SKM-1 (cell line): ENCODE results near the gene POLDIP3.
"Not testable (repeated sequence)": the region's sequence is repeated elsewhere in the genome, so short reads cannot be mapped to it uniquely, and the experiment has no call there.

Experiments used
- DNase-seq: peaks from one replicate; lab custom pipeline; 2025; ENCODE audit not compliant: unreplicated experiment; lab: John Stamatoyannopoulos, UW

The POLDIP3 gene

DNA sequence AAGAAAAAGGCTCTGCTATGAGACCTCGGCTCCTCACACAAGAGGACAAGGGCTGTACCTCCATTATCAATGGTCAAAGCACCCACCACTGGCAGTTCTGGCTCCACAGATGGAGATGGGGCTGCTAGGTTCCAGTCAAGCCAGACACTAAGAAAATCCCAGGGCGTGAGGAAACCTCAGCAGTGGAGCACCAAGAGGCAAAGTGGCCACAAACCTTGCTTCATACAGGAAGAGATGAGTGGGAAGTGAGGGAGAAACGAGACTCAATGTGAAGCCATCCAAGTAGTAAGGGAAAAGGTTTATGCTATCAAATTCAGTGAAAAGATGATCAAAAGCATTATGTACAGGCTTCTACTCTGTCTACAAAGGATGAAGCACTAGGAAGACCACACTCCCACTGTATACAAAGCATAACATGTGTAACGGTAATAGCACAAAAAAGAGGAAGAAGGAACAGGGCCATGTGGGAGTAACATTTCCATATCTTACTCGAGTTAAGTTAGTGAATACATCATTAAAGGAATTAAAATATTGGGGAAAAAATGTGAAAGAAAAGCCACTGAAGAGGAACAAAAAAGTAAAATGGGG lies 27.0 kb downstream of the POLDIP3 start:
- DNase-seq = peak; percentile 77

DNA sequence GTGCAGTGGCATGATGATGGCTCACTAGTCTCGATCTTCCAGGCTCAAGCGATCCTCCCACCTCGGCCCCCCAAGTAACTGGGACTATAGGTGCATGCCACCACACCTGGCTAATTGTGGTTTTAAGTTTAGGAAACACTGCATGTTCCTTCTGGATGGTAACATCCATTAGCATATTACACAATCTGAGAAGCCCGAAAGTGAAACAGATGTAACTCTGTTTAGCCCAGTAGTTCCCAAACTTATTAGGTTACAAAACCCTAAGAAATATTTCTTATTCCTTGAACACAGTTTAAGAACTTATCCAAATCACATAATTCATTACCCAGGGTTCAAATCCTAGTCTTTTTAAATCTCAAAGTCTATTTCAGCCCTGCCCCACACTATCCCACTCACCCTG lies 28.3 kb downstream of the POLDIP3 start:
- DNase-seq = no peak

DNA sequence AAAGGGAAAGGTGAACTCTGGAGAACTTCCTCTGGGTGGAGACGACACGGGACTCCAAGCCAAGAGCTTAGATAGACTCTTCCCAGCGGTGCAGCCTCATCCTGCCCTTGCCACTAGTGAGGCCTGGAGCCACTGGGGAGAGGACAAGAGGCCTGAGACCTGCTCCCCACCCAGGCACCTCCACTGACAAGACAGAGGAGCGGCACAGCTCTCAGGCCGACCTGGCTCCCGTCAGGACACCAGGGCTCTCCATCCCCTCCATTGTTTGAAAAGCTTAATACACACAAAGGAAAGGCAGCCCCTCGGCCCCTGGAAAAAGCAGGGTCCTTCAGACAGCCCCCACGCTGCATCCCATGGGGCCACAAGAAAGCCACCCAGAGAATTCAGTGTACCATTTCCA lies 29.6 kb downstream of the POLDIP3 start:
- DNase-seq = no peak

DNA sequence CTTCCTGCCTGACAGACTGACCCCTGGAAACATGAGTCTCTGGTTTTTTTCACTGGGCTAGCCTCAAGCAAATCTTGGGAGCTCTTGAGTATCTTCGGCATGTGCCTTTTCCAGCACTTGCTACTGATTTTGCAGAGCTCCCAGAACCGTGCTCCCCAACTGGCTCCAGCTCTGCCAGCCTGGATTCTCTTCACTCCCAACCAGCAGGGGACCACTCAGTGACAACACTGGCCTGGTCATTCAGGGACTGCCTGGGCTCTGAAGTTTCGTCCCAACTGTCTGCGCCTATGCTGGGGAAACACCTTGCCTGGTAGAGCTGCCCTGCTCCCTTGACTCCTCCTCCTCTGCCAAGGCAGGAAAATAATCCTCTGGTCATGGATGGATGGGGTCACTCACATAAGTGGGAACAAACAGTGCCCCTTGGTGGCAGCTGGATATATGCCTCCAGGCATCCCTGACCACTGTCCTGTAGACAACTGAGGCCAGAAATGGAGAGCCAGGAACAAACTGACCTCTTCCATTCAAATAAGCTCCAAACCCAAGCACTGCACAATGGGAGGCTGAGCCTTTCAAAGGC lies 30.2 kb downstream of the POLDIP3 start:
- DNase-seq = no peak

DNA sequence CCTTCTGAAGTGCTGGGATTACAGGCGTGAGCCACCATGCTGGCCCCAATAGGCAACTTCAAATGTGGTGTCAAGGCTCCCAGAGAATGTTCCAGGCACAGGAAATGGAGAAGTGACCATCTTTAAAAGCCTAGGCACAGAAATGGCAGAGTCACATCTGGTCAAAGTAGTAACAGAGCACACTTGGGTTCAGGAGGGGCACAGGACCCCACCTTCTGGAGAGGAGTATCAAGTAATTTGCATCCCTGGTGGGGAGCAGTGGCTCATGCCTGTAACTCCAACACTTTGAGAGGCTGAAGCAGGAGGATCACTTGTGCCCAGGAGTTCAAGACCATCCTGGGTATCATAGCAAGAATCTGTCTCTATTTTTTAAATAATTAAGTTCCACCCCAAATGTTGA lies 31.7 kb downstream of the POLDIP3 start:
- DNase-seq = no peak

DNA sequence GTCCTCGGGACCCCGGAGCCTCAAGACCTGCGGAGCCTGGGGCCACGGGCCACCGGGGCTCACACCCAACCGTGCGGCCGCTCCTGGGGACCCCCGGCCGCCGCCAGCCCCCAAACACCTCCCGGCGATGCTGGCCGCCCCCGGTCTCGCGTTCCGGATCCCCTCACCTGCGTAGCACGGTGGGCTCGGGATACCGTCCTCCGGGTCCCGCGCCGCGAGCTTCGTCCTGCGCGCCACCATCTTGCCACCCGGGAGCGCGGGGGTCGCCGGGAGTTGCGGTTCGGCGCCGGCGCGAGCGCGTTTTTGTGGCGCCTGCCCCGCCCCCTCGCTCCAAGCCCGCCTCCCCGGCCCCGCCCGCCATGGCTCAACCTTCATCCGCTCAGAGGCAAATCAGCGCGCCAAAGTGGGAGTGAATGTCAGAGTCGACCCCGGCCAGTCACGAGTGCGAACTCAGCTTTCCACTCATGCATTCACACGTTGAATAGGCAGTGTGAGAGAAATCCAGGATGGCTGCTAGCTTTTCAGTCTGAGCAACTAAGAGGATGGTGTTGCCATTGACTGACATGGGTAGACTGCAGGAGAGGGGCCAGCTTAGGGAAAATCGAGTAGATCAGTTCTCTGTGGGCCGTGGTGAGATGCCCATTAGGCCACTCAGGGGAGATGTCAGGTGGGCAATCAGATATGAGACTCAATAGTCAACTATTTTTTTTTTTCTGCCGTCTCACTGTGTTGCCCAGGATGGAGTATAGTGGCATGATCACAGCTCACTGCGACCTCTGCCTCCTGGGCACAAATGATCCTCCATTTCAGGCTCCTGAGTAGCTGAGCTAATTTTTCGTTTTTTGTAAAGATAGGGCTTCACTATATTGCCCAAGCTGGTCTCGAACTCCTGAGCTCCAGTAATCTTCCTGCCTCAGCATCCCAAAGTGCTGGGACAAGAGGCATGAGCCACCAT lies 32.6 kb downstream of the POLDIP3 start:
- peak; percentile 79 for DNase-seq

DNA sequence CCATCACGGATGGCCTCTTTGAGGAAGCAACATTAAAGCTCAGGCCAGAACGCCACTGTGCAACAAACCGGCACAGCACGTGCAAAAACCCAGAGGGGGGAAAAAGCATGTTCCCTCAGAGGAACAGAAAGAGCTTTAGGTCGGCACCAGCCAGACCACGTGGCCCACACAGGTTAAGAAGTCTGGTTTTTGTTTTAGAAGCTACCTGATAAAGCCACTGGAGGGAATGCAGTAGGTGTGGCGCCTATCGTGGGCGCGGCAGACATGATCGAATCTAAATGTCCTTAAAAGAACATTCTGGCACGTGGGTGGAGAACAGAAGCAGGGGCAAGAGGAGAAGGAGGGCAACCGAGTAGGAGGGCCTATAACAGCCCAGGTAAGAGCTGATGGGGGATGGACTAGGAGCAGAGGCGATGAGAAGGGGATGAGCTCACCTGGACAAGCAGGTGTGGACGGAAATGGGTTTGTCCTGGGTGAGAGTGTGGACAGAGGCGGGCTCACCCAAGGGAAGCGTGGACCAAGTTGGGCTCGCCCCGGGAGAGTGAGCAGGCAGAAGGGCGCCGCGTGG lies 33.4 kb downstream of the POLDIP3 start:
- DNase-seq = not testable (repeated sequence)

DNA sequence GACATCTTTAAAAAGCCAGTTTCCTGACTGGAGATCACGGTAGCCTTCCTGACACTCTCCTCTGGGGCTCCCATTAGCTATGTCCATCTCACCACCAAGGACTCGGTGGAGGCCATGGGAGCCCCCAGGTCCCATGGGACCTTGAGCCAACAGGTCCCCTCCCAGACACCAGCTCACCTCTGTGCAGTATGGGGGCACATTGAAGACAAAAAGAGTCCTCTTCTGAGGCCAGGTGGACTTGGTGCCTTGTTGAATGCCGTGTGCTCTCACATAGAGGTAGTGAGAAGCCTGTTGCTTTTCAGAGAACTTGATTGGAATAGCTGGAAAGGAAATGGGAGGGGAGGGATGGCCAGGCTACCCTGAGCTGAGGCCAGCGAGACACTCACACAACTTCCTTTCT lies 34.6 kb downstream of the POLDIP3 start:
- DNase-seq = not testable (repeated sequence)

DNA sequence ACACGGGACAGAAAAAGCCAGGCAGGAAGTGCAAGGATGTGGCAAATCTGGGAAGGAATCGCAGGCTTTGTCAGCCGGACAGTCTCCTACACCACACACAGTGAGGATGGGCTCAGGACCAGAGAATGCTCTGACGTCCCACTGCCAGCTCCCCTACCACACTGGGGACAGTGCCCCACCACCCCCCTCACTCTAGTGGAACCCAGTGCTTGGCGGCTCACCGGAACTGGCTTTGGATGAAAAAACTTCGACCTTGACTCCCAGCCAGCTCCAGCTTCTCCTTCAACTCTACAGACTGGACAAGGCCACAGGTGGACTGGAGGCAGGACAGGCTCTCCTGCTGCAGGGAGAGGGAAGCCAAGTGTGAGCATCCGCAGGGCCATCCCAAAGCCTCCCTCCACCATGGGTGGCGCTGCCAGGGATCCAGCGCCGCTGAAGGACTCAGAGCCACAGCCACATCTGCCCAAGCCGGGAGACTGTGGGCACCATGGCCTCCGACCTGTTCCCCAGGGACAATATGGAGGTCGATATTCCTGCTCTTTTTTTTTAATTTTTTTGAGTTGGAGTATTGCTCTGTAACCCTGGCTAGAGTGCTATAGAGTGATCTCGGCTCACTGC lies 37.0 kb downstream of the POLDIP3 start:
- DNase-seq = no peak

DNA sequence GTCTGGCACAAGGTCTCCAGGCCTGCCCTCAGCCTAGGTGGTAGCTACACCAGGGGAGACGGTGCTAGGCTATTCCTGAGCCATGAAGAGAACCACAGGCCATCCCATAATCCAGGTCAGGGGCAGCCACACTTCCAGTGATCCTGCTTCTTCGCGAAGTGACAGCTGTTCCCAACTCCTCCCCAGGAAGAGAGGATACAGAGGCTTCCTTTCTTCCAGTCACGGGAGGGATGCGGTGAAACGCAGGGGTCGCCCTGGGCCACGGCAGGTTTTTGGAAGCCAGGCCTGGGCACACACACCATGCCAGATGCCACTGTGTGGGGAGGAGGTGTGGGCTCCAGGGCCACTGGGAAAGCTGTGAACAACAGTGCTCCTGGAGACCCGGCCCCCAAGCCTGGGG lies 37.5 kb downstream of the POLDIP3 start:
- DNase-seq = not testable (repeated sequence)

DNA sequence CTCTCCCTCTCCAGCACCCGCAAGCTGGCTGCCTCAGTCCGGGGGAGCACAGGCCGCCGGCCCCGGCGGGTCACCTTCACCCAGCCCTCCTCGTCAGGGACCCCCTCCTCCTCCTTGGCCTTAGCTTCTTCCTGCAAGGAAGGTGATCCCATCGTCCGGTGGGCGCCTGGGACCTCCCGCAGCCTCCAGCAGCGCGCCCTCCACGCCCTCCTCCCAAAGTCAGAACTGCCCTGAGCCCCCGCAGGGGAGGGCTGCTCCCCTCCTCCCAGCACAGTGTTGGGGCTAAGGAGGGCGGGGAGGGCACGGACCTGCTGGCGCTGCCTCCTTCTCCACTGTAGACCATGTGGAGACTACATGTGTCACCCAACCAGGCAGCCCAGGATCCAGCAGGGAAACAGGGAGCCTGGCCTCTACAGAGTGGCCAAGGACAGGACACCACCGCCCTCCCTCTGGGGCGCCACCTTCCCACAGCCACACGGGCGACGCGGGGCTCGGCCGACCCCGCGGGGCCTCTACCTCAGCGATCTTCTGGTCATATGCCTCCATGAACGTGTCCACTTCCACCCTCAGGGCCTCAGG lies 38.6 kb downstream of the POLDIP3 start:
- DNase-seq = not testable (repeated sequence)

DNA sequence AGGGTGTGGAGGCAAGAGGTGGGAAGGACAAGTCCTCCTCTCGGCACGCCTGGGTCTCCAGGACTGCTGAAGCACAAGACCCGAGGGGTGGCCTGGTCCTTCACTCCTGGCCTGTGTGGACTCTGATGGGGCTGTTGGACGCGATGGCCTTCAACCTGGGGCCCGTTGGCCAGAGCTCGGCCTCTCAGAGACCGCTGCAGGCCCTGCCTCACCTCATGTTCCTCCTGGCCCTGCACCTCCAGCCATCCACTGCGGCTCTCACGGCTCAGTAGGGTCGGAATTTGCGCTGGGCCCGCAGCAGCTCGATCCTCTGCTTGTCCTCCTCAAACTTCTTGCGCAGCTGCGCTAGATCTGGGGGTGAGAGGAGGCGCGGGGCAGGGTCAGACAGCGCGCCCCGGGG lies 40.2 kb downstream of the POLDIP3 start:
- DNase-seq = not testable (repeated sequence)

DNA sequence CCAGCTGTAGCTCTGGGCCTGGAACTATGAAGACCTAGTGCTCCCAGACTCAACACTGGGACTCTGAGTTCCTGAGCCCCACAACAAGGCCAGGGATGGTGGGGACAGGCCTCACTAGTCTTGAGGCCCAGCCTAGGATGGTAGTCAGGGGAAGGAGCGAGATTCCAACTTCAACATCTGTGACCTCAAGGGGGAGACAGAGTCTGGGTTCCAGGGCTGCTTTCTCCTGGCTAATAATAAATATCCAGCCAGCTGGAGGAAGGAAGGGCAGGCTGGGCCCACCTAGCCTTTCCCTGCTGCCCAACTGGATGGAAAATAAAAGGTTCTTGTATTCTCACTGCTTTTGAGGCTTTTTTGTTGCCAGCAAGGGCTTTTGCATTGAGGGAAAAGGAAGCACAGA lies 40.6 kb downstream of the POLDIP3 start:
- not testable (repeated sequence) for DNase-seq

DNA sequence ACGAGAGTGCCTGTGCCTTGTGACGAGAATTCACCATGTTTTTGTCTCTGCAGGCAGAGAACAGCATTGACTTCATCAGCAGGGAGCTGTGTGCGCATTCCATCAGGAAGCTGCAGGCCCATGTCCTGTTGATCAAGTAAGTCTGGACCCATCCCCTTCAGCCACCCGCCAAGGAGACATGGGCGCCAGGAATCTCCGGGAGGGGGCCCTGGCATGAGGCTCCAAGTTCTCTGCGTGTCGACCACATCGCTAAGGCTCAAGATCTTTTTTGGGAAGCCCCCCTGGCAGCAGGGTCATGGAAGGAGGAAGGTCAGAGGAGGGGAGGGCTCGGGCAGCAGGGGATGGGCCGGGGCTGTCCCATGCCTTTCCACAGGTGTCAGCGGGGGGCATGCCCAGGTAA lies 43.6 kb downstream of the POLDIP3 start:
- DNase-seq = not testable (repeated sequence)

DNA sequence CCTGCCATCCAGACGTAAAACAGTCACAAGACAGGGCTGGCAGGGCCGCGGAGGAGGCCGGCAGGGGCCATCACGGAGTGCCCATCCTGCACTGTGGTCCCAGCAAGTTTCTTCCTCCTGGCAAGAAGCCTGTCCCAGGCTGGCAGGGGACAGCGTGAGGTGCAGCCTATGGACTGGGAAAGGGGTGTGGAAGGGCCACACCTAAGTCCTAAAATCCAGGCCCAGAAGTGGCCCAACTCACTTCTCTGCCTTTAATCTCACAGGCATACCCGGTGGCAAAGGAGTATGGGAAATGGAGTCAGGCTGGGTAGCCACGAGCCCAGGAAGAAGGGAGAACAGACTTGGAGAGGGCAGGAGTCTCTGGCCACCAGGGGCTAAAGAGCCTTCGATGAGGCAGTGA lies 44.1 kb downstream of the POLDIP3 start:
- DNase-seq = not testable (repeated sequence)

DNA sequence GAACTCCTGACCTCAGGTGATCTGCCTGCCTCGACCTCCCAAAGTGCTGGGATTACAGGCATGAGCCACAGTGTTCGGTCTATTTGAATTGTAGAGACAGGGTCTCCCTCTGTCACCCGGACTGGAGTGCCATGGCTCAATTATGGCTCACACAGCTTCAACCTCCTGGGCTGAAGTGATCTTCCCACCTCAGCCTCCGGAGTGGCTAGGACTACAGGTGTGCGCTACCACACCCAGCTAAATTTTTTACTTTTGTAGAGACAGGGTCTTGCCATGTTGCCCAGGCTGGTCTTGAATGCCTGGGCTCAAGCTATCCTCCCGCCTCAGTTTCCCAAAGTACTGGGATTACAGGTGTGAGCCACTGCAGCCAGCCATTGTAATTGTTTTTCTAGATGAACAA lies 46.7 kb downstream of the POLDIP3 start:
- DNase-seq = not testable (repeated sequence)

DNA sequence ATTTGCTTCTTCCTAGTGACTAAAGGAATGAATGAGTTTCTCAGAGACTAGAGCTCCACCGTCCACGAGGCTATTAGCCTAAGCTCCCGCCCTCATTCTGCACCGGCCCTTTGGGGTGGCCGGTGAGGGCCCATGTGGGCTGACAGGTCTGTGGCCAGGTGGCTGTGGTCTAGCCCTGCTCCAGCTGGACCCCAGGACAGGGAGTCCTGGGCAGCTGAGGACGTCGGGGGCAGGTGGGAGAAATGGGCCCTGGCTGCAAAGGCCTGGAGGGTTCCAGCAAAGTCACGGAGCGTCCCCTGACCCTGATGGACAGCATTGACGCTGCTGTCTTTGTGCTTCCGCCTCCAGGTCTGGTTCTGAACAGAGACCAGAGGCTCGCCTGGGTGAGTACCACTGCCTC lies 48.7 kb downstream of the POLDIP3 start:
- DNase-seq = no peak

DNA sequence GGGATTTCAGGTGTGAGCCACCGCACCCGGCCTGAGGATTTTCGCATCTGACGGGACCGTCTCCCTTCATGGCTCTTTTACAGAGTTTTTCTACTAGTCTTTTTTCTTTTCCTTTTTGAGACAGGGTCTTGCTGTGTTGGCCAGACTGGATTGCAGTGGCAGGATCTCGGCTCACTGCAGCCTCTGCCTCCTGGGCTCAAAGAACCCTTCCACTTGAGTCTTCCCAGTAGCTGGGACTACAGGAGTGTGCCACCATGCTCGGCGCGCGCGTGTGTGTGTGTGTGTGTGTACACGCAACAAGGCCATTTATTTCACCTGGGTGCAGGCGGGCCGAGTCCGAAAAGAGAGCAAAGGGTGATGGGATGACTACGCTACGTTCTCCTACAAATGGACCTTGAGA lies 50.0 kb downstream of the POLDIP3 start:
- no peak for DNase-seq

DNA sequence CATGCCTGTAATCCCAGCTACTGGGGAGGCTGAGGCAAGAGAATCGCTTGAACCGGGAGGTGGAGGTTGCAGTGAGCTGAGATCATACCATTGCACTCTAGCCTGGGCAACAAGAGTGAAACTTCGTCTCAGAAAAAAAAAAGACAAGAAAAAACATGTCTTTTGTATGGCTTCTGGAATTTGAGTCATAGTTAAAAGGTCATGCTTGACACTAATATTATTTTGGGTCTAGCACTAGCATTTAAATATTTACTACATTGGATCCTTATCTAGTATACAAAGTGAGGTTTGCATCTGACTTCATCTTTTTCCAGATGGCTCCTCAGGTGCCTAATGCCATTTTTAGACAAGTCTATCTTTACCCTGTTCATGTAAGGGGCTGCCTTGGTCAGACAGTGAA lies 50.7 kb downstream of the POLDIP3 start:
- DNase-seq = not testable (repeated sequence)

DNA sequence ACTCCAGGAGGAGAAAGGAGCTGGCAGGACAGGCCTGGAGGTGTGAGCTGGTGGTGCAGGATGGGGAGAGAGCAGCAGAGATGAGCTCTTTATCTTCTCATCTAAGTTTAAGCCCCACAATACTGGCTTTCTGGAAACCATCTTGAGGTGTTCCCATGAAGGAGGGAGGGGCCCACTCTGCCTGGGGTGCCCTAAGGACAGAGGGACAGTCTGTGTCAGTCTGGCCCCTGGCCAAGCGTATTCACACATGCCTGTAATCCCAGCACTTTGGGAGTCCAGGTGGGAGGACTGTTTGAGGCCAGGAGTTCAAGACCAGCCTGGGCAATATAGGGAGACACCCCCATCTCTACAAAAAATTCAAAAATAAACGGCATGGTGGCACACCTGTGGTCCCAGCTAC lies 52.0 kb downstream of the POLDIP3 start:
- DNase-seq = no peak

DNA sequence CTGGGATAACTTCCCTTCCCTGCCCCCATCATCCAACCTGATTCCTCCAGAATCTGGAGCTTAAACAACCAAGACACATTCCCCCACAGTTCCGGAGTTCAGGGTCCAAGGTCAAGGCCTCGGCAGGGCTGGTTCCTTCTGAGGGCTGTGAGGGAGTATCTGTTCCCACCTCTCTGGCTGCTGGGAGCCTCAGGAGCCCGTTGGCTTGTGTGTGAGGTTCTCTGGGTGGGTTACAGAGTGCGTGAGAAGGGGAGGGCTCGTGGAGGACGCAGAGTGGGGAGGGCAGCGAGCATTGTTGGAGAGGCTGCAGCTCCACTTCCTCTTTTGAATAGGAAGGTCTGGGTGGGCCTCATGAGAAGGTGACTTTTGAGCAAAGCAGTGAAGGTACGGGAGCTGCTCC lies 52.4 kb downstream of the POLDIP3 start:
- DNase-seq = peak; percentile 61
